ENCODE data around the gene P2RY4.

- no peak for TF ChIP-seq EZH2 (IDR thresholded peaks at IDR 0.05; ENCODE audit: borderline replicate concordance, low read depth, low read length, severe bottlenecking)
- TF ChIP-seq CTCF (IDR thresholded peaks at IDR 0.05; ENCODE audit: extremely low read depth in 1 of 2, insufficient read depth in 1 of 2, low read depth in 1 of 2, low read length in 2 of 2) = no peak
Measured at GRCh38 chrX:70268034-70268433, 8.0 kb upstream of the P2RY4 start, which contains the start of gene ARR3.

Data from endothelial cell of umbilical vein (primary cell).